GM12865 (cell line): ENCODE results near the gene DOCK8.

Experiments used
- DNase-seq: peaks from one replicate; pipeline ENCODE4 v3.0.0; 2010; ENCODE audit warnings: low read depth
- H3K4me3 ChIP-seq: 2 replicates; pipeline ENCODE4 v1.5.1; 2011; ENCODE audit warnings: mild to moderate bottlenecking, low read depth, low read length, control low read depth
- CTCF ChIP-seq: IDR thresholded peaks from 2 replicates; pipeline ENCODE4 v1.5.1; 2011; ENCODE audit warnings: low read length, control low read depth, low read depth, inconsistent platforms; ENCODE audit not compliant: insufficient read depth; ENCODE audit errors: missing control alignments

The DOCK8 gene

GRCh38 chr9:444528-444927 lies 229.9 kb downstream of the DOCK8 start:
- DNase-seq, result no peak
- no peak for TF ChIP-seq CTCF
- H3K4me3 ChIP-seq, result no peak overlapping the region

GRCh38 chr9:445033-445432 lies 230.4 kb downstream of the DOCK8 start:
- no peak overlapping the region for H3K4me3 ChIP-seq
- DNase-seq, result no peak
- TF ChIP-seq CTCF, result no peak

- no peak for TF ChIP-seq CTCF
- no peak for DNase-seq
- H3K4me3 ChIP-seq, result no peak overlapping the region
Observed at GRCh38 chr9:446074-446699, 231.5 kb downstream of the DOCK8 start.

- H3K4me3 ChIP-seq, result no peak overlapping the region
- peak; percentile 41 for DNase-seq
- TF ChIP-seq CTCF, result no peak
Observed at GRCh38 chr9:447230-448025, 232.8 kb downstream of the DOCK8 start.

- no peak for DNase-seq
- no peak overlapping the region for H3K4me3 ChIP-seq
- no peak for TF ChIP-seq CTCF
Observed at GRCh38 chr9:450057-450456, 235.4 kb downstream of the DOCK8 start.

- TF ChIP-seq CTCF, result no peak
- no peak for DNase-seq
- no peak overlapping the region for H3K4me3 ChIP-seq
Observed at GRCh38 chr9:450561-450960, 235.9 kb downstream of the DOCK8 start.

- H3K4me3 ChIP-seq, result no peak overlapping the region
- TF ChIP-seq CTCF, result no peak
Observed at GRCh38 chr9:453832-454231, 239.2 kb downstream of the DOCK8 start.

More at GRCh38 chr9:453832-454231, 239.2 kb downstream of the DOCK8 start:
- no peak for DNase-seq
